IMR-90 (cell line): ENCODE results near the gene IFI30. TPM values are rescaled to one million over a fixed set of nuclear protein-coding genes. Genes with fewer than 3 reads are reported as not detected.

Experiments
- ATAC-seq: fragments of 200-7000 bp; cut with Tn5 transposase; 2 replicates; pipeline ENCODE4 v1.9.1; 2020; ENCODE audit warnings: low read depth, mild to moderate bottlenecking, moderate library complexity
- BruUV-seq: library from RNA; stranded (reverse); fragments of 400-500 nt; replicated peaks from 2 replicates; lab custom pipeline; 2021; lab: Mats Ljungman, UMichigan
- CTCF ChIA-PET: fragments of 300-600 bp; formaldehyde crosslinking; extraction: SDS; loops from one replicate; lab custom pipeline; 2021; ENCODE audit warnings: antibody characterized with exemption; lab: Yijun Ruan, JAX
- POLR2A ChIA-PET: fragments of 300-600 bp; sonication (Branson Sonifier 250); formaldehyde crosslinking; loops from one replicate; lab custom pipeline; 2022; ENCODE audit warnings: antibody characterized with exemption; ENCODE audit not compliant: unreplicated experiment; lab: Charles Lee
- DNase-seq: peaks from one replicate; pipeline ENCODE4 v3.0.0; 2013
- H2AFZ ChIP-seq: replicated peaks from 2 replicates; pipeline ENCODE3; 2013; ENCODE audit warnings: low read length, mild to moderate bottlenecking; ENCODE audit not compliant: poor library complexity
- H2AK5ac ChIP-seq: 2 replicates; pipeline ENCODE4 v1.6.1; 2013; ENCODE audit warnings: low read depth, low read length, inconsistent platforms
- H2AK9ac ChIP-seq: replicated peaks from 2 replicates; pipeline ENCODE3; 2013; ENCODE audit warnings: mild to moderate bottlenecking, low read depth, low read length, moderate library complexity; ENCODE audit not compliant: poor library complexity
- H2BK120ac ChIP-seq: 2 replicates; pipeline ENCODE4 v1.6.1; 2013; ENCODE audit warnings: low read depth, low read length, inconsistent platforms
- H2BK15ac ChIP-seq: 3 replicates; pipeline ENCODE4 v1.6.1; 2013; ENCODE audit warnings: low read depth, low read length, inconsistent platforms
- H2BK20ac ChIP-seq: 2 replicates; pipeline ENCODE4 v1.6.1; 2013; ENCODE audit warnings: low read depth, mild to moderate bottlenecking, inconsistent platforms, low read length, moderate library complexity
- H2BK5ac ChIP-seq: 2 replicates; pipeline ENCODE4 v1.6.1; 2013; ENCODE audit warnings: mild to moderate bottlenecking, low read depth, low read length, inconsistent platforms; ENCODE audit not compliant: poor library complexity, severe bottlenecking
- H3K14ac ChIP-seq: replicated peaks from 2 replicates; pipeline ENCODE4 v1.6.1; 2013; ENCODE audit warnings: low read depth, low read length, inconsistent platforms
- H3K18ac ChIP-seq: 2 replicates; pipeline ENCODE4 v1.6.1; 2013; ENCODE audit warnings: low read depth, low read length, control low read depth
- H3K23ac ChIP-seq: 2 replicates; pipeline ENCODE4 v1.6.1; 2013; ENCODE audit warnings: low read depth, low read length, inconsistent platforms
- H3K27ac ChIP-seq: 2 replicates; pipeline ENCODE4 v1.5.1; 2013; ENCODE audit warnings: mild to moderate bottlenecking, control low read depth, low read length; ENCODE audit not compliant: insufficient read depth
- H3K27me3 ChIP-seq: 2 replicates; pipeline ENCODE4 v1.6.1; 2013; ENCODE audit warnings: low read length; ENCODE audit not compliant: control insufficient read depth, insufficient read depth
- H3K36me3 ChIP-seq: 2 replicates; pipeline ENCODE4 v1.6.1; 2013; ENCODE audit warnings: low read length, mixed read lengths; ENCODE audit not compliant: control insufficient read depth, insufficient read depth
- H3K4ac ChIP-seq: 2 replicates; pipeline ENCODE4 v1.6.1; 2013; ENCODE audit warnings: low read depth, low read length, inconsistent platforms
- H3K4me1 ChIP-seq: 2 replicates; pipeline ENCODE4 v1.6.1; 2013; ENCODE audit warnings: low read length, mixed read lengths; ENCODE audit not compliant: control insufficient read depth, insufficient read depth
- H3K4me2 ChIP-seq: 2 replicates; pipeline ENCODE4 v1.6.1; 2013; ENCODE audit warnings: low read depth, mild to moderate bottlenecking, control low read depth, low read length, moderate library complexity
- H3K4me3 ChIP-seq: 2 replicates; pipeline ENCODE4 v1.5.1; 2013; ENCODE audit warnings: low read depth, mild to moderate bottlenecking, control low read depth, low read length, moderate library complexity; ENCODE audit not compliant: insufficient read depth
- H3K56ac ChIP-seq: 2 replicates; pipeline ENCODE4 v1.6.1; 2013; ENCODE audit warnings: low read length, inconsistent platforms; ENCODE audit not compliant: insufficient read depth; ENCODE audit errors: extremely low read depth
- H3K79me1 ChIP-seq, 2 experiments: 2 replicates each; pipeline ENCODE4 v1.6.1; 2013; ENCODE audit warnings: low read length in 2 of 2, inconsistent platforms in 1 of 2, low read depth in 1 of 2
- H3K9ac ChIP-seq: 2 replicates; pipeline ENCODE4 v1.6.1; 2013; ENCODE audit warnings: low read depth, low read length, control low read depth
- H3K9me1 ChIP-seq: 2 replicates; pipeline ENCODE4 v1.6.1; 2013; ENCODE audit warnings: low read length, inconsistent platforms; ENCODE audit not compliant: insufficient read depth
- H3K9me3 ChIP-seq: 2 replicates; pipeline ENCODE4 v1.6.1; 2013; ENCODE audit warnings: low read length; ENCODE audit not compliant: control insufficient read depth, insufficient read depth
- H4K20me1 ChIP-seq: 2 replicates; pipeline ENCODE4 v1.6.1; 2013; ENCODE audit warnings: low read length, inconsistent platforms; ENCODE audit not compliant: insufficient read depth
- H4K5ac ChIP-seq: 2 replicates; pipeline ENCODE4 v1.6.1; 2013; ENCODE audit warnings: mild to moderate bottlenecking, low read depth, low read length, control low read depth
- H4K8ac ChIP-seq, 2 experiments: 2 replicates each; pipeline ENCODE4 v1.6.1; 2013; ENCODE audit warnings: low read depth in 2 of 2, low read length in 2 of 2, control low read depth in 1 of 2, inconsistent platforms in 1 of 2
- H4K91ac ChIP-seq: 2 replicates; pipeline ENCODE4 v1.6.1; 2013; ENCODE audit warnings: low read depth, low read length, inconsistent platforms; ENCODE audit not compliant: insufficient read depth
- FOS ChIP-seq: fragments of 150-350 bp; IDR thresholded peaks from 2 replicates; pipeline ENCODE4 v1.6.1; 2016; ENCODE audit warnings: low read depth, low read length
- RAD21 ChIP-seq: IDR thresholded peaks from 2 replicates; pipeline ENCODE4 v1.6.1; 2012; ENCODE audit warnings: low read length, improper control_type of control experiment
- SMC3 ChIP-seq: fragments of 150-350 bp; IDR thresholded peaks from 2 replicates; pipeline ENCODE4 v1.6.1; 2016; ENCODE audit warnings: low read depth, mild to moderate bottlenecking, antibody characterized with exemption, low read length, moderate library complexity
- WGBS, 2 experiments: methylation state at CpG; one replicate each; pipeline versions ENCODE4 v1.1.5 to v1.1.7; 2013; ENCODE audit warnings: missing lambda C conversion rate in 2 of 2; ENCODE audit not compliant: insufficient read length in 1 of 2; ENCODE audit errors: extremely low coverage in 2 of 2; 5-methylcytosine and 5-hydroxymethylcytosine counted together
- dilution Hi-C: fragments of 300-500 bp; cut with HindIII; formaldehyde crosslinking; loops from one replicate; pipeline ENCODE4 v1.14.3; 2018; ENCODE audit warnings: low sequenced_read_pairs; ENCODE audit not compliant: unreplicated experiment
- in situ Hi-C: fragments of 300-500 bp; cut with MboI; formaldehyde crosslinking; loops from 3 replicates; pipeline ENCODE4 v1.14.3; 2019; ENCODE audit warnings: low sequenced_read_pairs, inconsistent platforms, mixed read lengths
- intact Hi-C: fragments of 100-400 bp; cut with micrococcal nuclease; formaldehyde crosslinking; loops from 2 replicates; pipeline ENCODE4 v1.10.0; 2022
- polyA plus RNA-seq, 3 experiments: library from polyadenylated mRNA; depleted of rRNA; stranded (reverse); fragments of >200 nt; gene quantifications; 2 replicates each; pipeline ENCODE4 v1.2.3, GENCODE V29; 2012; ENCODE audit warnings: low replicate concordance in 1 of 3
- total RNA-seq: library from RNA; depleted of rRNA; stranded (reverse); fragments of >200 nt; gene quantifications from 2 replicates; pipeline ENCODE4 v1.2.3, GENCODE V29; 2012
- TF ChIP-seq, protein P1 (sequence below): conservative IDR thresholded peaks from 2 replicates; pipeline ENCODE4 v1.5.1; 2012; ENCODE audit warnings: mild to moderate bottlenecking, low read depth, low read length, improper control_type of control experiment

Gene IFI30
- total and polyA plus RNA-seq, 2 of the 4 experiments (the other 2 are of a cell fraction) = 2.3 TPM

DNA sequence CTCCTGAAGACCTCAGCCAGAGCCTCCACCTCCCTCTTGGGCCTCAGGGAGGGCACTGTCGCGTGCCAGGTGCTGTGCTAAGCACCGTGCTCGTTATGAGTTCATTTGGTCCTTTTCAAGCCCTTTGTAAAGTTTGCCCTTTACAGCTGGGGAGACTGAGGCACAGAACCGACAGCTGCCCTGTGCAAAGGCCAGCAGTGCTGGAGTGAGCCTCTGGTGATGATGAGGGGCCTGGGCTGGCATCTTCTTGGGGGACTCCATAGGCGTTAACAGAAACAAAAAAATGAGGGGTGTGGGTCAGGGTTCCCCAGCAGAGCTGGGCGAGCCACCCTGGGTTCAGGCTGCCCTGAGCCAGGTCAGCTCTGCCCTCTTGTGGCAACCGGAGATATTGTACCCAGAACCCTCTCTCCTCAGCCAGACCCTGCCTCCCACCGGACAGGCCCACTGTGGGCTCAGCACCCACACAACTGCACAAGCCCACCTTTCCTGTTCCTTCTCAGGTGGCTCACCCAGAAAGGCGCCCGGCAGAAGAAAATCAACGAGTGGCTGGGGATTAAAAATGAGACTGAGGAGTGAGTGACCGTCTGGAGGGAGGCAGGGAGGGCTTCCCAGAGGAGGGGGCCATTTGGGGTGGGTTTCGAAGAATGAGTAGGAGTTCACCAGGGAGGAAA, 5.5 kb upstream of the IFI30 start:
- H3K4me1 ChIP-seq = no peaks in the 10 kb centered on the region
- no peaks in the 10 kb centered on the region for H3K9me1 ChIP-seq
- ATAC-seq (peak; percentile 93), DNase-seq (peak; percentile 16)
- no peak overlapping the region for H4K5ac ChIP-seq
- no peak overlapping the region for H3K18ac ChIP-seq
- H3K9me3 ChIP-seq = no peaks in the 10 kb centered on the region
- no TSS peak for BruUV-seq
- H2AK5ac ChIP-seq = no peak overlapping the region
- dilution Hi-C loops = no loop called here
- no peak overlapping the region for H2BK20ac ChIP-seq
- H2BK5ac ChIP-seq = no peak overlapping the region
- no peak overlapping the region for H3K14ac ChIP-seq
- ChIA-PET CTCF (interaction anchor here (0.7 to 1.0 kb wide), 2 partner anchors 9 to 16 kb away, joined by 3 to 4 read pairs; no protein-coding TSS in a partner anchor), POLR2A (no interaction called here)
- in situ Hi-C loops = no loop called here
- no peak overlapping the region for H4K8ac ChIP-seq
- WGBS, 2 experiments = 70% methylated on average over 2 of the region's 14 CpGs; no CpG with 5 or more reads in 1 of the 2 experiments
- no peaks in the 10 kb centered on the region for H3K27me3 ChIP-seq
- intact Hi-C loops = loop anchor here (1.0 kb wide), 1 partner anchor 55 kb away; no protein-coding TSS in a partner anchor
- no peak overlapping the region for H3K56ac ChIP-seq
- H3K4ac ChIP-seq = no peak overlapping the region
- peak overlapping the region; percentile 1 for H2AFZ ChIP-seq
- H3K4me3 ChIP-seq = no peak overlapping the region
- no peak overlapping the region for H3K27ac ChIP-seq
- H4K91ac ChIP-seq = no peak overlapping the region
- no peak overlapping the region for H2AK9ac ChIP-seq
- peaks cover 37% of the 10 kb centered on the region for H3K36me3 ChIP-seq
- no peak overlapping the region for H2BK15ac ChIP-seq
- H4K20me1 ChIP-seq = no peaks in the 10 kb centered on the region
- H3K4me2 ChIP-seq = no peak overlapping the region
- H3K79me1 ChIP-seq = no peaks in the 10 kb centered on the region
- H3K23ac ChIP-seq = no peak overlapping the region
- no peak overlapping the region for H3K9ac ChIP-seq
- TF ChIP-seq FOS (no peak), SMC3 (peak; percentile 70), RAD21 (peak; percentile 66)
- TF ChIP-seq, protein P1, sequence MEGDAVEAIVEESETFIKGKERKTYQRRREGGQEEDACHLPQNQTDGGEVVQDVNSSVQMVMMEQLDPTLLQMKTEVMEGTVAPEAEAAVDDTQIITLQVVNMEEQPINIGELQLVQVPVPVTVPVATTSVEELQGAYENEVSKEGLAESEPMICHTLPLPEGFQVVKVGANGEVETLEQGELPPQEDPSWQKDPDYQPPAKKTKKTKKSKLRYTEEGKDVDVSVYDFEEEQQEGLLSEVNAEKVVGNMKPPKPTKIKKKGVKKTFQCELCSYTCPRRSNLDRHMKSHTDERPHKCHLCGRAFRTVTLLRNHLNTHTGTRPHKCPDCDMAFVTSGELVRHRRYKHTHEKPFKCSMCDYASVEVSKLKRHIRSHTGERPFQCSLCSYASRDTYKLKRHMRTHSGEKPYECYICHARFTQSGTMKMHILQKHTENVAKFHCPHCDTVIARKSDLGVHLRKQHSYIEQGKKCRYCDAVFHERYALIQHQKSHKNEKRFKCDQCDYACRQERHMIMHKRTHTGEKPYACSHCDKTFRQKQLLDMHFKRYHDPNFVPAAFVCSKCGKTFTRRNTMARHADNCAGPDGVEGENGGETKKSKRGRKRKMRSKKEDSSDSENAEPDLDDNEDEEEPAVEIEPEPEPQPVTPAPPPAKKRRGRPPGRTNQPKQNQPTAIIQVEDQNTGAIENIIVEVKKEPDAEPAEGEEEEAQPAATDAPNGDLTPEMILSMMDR = peak; percentile 65
- H2BK120ac ChIP-seq = no peak overlapping the region
